ENCODE measurements around the gene SLCO4A1. TPM values are rescaled to one million over a fixed set of nuclear protein-coding genes. Genes with fewer than 3 reads are reported as not detected.

The SLCO4A1 gene
- total RNA-seq, 1 donor from 2014 or later, result 10.8 TPM

Other genes with a start within 250 kb of the SLCO4A1 start
- 10.7 TPM for gene CABLES2, start 235.2 kb upstream of the SLCO4A1 start, total RNA-seq
- not detected for gene RBBP8NL, start 215.0 kb upstream of the SLCO4A1 start, total RNA-seq
- gene GATA5, start 166.5 kb upstream of the SLCO4A1 start, total RNA-seq, result 1.0 TPM
- gene NTSR1, start 66.3 kb downstream of the SLCO4A1 start, total RNA-seq, result 0.08 TPM
- 7.9 TPM for gene MRGBP, start 154.0 kb downstream of the SLCO4A1 start, total RNA-seq
- gene OGFR, start 162.3 kb downstream of the SLCO4A1 start, total RNA-seq, result 16.4 TPM
- gene COL9A3, start 174.5 kb downstream of the SLCO4A1 start, total RNA-seq, result 0.94 TPM
- gene TCFL5, start 219.3 kb downstream of the SLCO4A1 start, total RNA-seq, result 7.8 TPM

Data from cardiac septum (tissue), 1 donor.